GM15510 (cell line): Measurements from ENCODE around the gene CRK.

Experiments
- POLR2A ChIP-seq: IDR thresholded peaks from 3 replicates; pipeline ENCODE4 v1.6.1; 2011; ENCODE audit warnings: borderline replicate concordance; ENCODE audit not compliant: insufficient read length; ENCODE audit errors: extremely low read depth

The CRK gene

GRCh38 chr17:1474402-1475189, 18.6 kb upstream of the CRK start:
- TF ChIP-seq POLR2A = no peak

GRCh38 chr17:1473841-1474240, 17.8 kb upstream of the CRK start:
- TF ChIP-seq POLR2A = no peak

DNA sequence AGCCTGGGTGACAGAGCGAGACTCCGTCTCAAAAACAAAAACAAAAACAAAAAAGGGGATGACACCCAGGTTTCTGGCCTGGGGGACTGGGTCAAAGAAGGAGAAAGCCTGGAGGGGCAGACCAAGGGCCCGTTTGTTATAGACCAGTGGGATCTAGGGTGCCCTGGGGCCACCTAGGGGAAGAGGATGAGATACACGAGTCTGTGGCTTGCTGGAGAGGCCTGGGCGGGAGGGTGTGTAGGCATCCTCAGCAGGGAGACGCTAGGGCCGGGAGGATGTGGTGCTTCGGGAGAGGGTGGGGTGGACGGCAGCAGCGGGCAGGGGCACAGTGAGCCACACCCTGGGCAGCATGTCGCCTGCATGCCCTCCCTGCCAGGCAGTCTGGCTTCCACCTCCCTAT, 17.1 kb upstream of the CRK start:
- TF ChIP-seq POLR2A = no peak

DNA sequence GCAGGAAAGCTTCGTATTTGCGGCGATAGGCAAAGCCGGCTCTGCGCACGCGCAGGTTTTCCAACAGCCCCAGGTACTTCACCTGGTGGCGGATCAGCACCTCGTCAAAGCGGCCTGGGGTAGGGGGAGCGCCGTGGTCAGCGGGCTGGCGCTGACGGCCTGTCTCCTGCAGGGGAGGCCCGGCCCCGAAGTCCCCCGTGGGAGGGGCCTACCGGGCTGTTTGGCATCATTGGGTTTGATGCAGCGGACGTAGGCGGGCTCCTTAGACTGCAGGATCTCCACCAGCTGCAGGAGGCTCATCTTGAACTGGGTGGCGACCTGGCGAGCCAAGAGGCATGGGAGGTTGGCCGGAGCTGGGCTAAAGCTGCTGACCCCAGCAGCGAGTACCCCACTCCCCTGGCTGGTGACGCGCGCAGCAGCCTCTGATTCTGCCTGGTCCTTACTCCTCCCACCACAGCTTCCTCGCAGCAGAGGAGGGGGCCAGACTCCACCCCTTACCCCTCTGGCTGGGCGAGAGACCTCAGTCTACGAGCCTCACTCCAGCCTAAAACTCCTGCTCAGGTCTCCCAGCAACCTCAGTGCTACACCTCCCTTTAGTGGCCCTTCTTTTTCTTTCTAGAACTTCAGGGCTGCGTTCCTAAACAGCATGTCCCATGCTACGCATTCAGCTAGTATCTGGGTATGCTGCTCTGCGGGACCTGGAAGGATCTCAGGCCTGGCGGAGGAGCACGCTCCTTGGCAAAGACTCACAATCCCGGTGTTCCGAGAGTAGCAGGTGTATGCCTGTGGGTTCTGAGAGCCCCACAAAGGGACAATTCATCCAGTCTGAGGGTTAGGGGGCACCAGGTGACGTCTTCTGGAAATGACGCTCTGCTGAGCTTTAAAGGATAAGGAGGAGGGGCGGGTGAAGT, 16.1 kb upstream of the CRK start:
- TF ChIP-seq POLR2A = no peak

DNA sequence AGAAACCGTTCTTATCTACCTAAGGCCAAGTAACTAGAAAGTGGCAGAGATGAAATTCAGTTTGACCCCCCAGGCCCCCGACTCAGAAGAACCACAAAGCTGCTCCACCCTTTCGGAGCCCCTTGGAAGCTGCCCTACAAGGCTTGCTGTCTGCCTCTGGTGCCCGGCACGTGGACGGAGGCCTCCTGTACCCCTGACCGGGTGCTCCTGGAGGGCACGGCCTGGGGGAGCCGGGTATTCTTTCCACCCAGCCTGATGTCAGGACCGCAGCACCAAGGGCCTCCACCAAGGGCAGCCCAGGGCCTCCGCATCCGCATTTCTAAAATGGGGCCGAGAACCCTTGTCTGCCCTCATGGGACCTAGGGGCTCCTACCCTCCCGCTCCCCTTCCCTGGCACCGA, 15.5 kb upstream of the CRK start:
- no peak for TF ChIP-seq POLR2A

DNA sequence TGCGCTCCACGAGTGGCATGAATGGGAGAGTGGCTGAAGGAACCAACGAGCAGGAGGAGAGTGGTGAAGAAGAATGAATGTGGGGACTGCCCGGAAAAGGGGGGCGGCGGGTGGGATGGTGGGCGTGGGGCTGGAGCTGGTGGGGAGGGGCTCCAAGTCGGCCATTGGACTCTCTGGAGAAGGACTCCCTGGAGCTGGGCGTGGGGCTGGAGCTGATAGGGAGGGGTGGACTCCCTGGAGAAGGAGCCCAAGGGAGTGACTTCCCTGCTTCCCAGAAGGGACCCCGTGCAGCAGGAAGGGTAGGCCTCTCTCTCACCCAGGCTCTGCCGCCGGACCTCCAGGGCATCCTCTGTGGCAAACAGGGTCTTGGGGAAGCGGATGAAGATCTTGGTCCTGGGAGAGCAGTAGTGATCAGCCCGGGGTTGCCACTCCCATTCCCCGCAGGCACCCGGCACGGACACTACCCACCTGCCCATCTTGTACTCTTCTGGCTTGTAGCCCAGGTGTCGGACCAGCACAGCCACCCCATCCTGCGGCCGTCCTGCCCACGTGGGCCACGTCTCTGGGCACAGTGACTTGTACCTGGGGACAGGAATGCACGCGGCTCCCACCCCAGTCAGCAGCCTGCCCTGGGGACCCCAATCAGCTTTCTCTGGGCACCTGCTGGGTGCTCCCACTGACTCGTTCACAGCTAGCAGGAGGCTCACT, 14.9 kb upstream of the CRK start:
- no peak for TF ChIP-seq POLR2A

DNA sequence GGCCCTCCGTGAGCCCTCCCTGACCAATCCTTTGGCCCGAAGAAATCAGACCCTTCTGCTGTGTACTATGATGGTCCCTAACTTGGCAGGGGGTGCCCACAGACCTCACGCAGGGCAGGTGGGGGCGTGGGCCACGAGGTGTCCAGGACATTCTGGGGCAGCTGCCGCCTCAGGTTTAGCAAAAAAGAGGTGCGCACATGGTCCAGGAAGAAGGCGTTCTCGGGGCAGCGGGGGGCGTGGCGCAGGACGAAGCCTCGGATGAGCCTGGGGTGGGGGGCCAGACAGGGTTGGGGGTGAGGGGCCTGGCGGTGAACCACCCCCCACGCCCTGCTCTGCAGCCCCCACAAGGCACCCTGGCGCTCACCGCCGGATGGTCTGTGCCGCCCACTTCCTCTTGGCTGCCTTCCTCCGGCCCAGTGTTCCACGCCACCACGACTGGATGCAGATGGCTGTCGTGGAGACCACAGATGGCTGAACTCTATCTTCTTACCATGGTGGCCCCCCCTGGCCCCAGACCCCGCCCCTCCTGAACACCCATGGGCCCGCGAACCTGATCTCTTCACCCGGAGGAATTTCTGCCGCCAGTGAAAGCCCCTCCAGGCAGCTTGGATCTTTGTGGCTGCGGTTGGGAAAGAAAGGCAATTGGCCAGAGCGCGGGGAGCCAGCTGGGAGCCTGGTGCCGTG, 14.2 kb upstream of the CRK start:
- TF ChIP-seq POLR2A = no peak

DNA sequence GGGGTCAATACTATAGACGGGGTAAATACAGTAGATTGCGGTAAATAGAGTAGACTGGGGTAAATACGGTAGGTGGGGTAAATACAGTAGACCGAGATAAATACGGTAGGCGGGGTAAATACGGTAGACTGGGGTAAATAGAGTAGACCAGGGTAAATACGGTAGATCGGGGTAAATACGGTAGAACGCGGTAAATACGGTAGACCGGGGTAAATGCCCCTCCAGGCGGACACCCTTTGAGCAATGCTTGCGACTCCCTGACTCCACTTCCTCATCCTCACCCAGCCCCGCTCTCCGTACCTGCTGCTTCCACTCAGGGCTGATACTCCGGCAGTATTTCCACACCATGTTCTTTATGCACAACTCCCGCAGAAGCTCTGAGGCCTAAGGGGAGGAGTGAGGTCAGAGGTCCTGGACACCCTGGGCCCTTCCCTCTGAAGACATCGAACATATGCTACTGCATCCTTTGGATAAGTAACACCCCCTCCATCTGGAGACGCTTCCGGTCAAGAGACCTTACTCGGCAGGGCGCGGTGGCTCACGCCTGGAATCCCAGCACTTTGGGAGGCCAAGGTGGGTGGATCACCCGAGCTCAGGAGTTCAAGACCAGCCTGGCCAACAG, 13.3 kb upstream of the CRK start:
- no peak for TF ChIP-seq POLR2A

DNA sequence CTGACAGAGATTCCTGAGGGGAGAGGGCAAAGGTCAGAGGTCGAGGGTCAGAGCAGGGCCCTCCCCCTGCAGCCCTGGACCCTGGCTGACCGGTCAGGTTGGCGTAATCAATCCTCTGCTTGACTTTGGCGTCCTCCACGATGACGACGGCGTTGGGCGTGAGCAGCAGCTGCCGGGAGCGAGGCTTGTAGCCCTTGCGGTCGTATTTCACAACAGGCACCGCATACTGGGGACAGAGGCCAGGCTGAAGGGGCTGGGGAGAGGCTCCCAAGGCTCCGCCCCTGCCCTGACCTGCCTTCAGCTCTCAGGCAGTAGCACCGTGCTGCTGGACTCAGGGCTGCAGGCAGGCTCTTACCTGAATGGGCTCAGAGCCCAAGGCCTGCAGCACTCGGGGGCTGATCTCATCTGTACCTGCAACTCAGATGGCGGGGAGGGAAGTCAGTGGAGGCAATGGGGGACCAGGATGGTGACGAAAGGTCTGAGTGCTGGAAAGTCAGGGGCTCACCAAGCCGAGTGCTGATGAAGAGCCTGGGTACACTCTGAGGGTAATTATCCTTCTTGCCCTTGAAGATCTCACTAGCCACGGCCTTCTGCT, 12.0 kb upstream of the CRK start:
- no peak for TF ChIP-seq POLR2A

DNA sequence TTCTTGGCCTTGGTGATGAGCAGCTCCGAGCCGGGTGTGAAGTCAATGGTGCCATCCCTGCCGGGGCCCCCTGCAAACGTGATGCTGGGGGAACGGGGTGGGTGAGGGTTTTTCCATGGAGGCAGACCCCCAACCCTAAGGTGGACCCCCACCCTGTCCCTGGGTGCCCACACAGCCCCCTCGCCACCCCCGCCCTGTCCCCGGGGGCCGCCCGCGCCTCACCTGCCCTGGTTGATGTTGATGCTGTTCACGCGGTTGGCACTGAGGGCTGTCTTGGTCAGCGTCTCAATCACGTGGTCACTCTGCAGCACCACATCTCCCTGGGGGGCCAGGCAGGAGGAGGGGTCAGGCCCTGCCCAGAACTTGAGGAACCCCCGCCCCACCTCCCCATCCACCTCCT, 11.2 kb upstream of the CRK start:
- TF ChIP-seq POLR2A = no peak

GRCh38 chr17:1464186-1464585, 8.2 kb upstream of the CRK start:
- TF ChIP-seq POLR2A = no peak

DNA sequence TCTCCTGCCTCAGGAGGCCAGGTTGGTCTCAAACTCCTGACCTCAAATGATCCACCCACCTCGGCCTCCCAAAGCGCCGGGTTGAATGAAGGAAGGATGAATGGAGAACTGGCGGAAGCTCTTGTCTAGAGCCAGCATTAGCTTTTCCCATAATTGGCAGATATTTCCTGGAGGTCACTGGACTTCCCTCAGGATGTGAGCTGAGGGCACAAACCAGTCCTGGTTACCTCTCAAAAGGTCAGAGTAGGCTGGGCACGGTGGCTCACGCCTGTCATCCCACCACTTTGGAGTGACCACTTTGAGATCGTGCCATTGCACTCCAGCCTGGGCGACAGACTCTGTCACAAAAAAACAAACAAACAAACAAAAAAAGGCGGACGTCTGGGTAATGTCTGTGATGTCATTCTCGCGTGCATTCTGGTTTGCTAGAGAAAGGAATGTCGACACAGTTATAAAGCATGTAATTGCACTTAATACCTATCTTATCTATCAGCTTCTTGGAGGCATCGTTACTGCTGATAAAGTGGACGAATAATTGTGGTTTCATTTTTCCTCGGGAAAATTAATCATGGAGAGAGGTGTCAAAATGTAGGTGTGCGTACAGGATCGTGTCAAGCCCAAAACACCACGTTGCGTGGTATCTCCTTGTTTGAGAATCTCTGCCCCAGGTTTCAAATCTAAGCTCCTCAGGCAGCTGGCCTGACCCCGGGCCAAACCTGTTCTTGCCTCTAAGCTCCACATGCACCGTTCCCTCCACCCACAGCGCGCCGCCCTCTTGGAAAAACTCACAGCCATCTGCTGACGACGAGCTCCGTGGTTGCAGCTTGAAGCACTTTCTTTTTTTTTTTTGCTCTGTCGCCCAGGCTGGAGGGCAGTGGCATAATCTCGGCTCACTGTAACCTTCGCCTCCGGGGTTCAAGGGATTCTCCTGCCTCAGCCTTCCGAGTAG, 6.4 kb upstream of the CRK start:
- TF ChIP-seq POLR2A = no peak
